RPMI8226 (cell line): ENCODE results near the gene SMDT1.
"Not testable (repeated sequence)": the region's sequence is repeated elsewhere in the genome, so short reads cannot be mapped to it uniquely, and the experiment has no call there.

ENCODE experiments used
- DNase-seq: peaks from one replicate; pipeline ENCODE4 v3.0.0-alpha.2; 2015

SMDT1 gene

DNA sequence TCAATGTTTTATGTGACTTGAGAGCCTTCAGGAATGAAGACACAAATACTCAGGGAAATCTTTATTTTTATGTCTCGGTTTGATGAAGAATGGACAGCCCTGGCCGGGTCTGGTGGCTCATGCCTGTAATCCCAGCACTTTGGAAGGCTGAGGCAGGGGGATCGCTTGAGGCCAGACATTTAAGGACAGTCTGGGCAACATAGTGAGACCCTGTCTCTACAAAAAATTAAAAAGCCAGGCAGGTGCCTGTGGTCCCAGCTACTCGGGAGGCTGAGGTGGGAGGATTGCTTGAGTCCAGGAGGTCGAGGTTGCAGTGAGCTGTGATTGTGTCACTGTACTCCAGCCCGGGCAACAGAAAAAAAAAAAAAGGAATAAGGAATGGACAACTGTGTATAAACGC, 8.0 kb upstream of the SMDT1 start:
- not testable (repeated sequence) for DNase-seq

DNA sequence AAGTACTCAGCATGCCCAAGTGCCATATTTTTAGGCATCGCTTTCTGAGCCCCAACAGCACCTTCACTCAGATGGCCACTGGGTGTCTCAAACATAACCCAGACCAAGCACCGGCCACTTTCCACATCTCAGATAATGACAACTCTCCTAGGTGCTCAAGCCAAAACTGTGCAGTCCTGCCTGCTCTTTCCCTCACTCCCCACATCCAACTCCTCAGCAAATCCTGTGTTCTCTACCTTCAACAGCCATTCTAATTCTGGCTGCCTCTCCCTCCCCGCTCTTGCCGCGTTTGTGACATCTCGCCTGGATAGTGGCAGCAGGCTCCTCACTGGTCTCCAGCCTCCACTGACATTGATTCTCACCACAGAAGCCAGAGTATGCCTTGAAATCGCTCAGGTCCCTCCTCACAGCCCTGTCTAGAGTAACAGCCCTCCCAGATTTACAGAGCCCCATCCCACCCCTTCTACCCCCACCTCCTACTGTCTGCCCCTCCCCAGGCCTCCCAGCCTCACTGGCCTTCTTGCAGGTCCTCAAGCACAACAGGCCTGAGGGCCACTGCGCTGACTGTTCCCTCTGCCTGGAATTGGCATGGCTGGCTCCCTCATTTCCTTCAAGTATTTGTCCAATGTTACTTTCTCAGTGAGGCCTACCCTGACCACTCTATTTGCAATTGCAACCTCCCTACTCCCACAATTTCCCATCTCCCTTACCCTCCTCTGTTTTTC, 6.7 kb upstream of the SMDT1 start:
- DNase-seq, result peak; percentile 16

DNA sequence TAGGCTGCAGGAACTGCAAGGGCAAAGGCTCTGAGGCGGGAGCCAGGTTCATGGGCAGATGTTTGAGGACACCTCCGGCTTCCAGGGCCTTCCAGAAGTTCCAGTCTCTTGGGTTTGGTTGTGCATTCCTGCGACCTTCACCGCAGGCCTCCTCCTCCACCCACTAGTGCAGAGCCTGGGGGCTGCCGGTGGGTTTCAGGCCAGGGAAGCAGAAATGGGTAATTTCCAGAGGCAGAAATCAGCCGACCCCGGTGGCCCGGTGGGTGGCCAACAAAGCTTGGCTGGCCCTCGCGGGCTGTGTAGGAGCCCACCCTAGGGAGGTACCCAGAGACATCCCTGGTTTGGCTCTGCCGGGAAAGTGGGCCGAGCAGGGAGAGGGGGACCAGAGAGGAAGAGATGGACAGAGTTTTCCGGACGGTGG, 5.9 kb upstream of the SMDT1 start:
- no peak for DNase-seq

DNA sequence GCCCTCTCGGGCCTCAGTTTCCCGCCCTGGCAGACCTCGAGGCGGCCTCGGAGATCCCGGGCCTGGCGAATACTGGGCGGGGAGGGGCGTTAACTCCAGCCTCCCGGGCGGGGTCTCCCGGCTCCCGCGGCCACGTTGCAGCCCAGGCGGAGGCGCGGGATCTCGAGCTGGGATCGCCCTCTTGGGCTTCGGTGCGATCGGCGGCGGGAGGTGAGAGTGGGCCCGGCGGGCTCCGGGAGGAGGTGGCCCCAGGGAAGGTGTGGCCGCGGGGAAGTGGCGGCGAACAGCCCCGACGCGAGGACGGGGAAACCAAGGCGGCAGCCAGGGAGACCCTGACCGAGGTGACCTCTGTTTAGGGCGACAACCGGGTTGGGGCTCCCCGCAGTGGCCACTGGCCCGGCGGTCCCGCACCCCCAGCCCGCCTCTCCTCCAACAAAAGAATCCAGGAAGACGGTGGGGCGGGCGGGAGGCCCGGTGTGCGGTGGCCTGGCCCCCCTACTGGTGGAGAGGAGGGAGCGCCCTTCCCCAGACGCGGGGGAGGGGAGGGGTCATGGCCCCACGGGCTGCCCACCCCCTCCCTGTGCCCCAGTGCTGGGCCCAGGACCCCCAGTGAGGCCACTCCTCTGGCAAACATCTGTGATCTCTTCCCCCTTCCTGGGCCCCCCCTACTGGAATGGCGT, 5.2 kb upstream of the SMDT1 start, which contains the start of gene PHETA2:
Gene PHETA2 (plus strand): TSS at position 117 of the 680 bp plus-strand sequence. CDS start 3,046 bp downstream, outside the sequence.
- DNase-seq, result no peak

DNA sequence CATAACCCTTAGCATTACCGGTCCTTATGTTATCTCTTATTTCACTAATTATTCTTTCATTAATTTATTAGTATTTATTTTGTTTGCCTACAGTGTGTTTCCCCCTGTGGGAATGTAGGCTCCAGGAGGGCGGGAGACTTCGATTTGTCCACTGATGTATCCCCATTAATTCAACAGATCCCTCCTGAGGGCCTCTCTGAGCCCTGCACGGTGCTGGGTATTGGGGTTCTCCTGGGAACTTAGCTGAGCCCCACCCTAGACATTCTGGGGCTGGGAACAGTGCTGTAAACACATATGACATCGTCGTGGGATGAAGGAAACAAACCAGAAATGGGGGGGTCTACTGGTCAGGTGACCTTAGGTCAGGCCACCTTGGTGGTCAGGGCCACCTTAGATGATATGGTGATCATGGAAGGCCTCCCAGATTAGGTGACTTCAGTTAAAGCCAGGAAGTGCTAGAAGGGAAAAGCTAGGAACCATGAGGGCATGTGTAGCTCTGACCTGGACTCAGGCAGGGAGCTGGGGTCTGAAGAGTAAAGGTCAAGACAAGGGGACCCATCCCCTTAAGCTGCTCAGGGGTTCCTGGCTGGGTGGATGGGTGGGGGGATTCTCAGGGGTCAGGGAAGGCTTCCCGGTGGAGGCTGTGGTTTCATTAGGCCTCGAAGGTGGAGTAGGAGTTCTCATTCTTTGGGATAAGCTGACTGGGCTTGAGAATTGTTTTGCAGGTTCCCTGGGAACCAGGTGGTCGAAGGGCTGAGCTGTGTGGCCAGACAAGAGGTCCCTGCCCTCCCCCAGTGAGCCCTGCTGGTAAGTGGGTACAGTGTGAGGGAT, 4.4 kb upstream of the SMDT1 start:
- DNase-seq, result no peak

DNA sequence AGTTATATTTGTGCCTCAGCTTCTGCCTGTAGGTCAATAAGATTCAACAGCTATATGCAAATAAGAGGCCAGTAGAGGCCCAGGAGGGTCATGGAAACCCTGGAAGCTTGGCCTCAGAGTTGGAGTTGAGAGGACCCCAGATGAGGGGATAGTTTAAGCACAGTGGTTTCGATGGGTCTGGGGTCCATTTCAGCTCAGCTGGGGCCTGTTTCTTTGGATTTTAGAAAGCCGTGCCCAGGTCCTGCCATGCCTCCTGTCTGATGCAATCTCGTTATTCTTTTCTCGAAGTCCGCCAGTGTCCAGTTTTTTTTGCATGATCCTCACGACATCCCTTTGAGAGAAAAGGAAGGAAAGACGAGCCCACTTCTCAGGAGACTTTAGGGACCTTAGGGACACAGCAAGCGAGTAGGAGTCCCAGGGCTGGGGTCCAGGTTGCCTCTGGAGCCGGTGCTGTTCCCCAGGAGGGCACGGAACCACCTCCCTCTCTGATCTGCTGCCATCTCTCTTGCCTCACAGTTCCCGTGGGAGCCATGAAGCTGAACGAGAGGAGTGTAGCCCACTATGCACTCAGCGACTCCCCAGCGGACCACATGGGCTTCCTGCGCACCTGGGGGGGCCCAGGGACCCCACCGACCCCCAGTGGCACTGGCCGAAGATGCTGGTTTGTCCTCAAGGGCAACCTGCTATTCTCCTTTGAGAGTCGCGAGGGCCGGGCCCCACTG, 2.6 kb upstream of the SMDT1 start:
- no peak for DNase-seq

DNA sequence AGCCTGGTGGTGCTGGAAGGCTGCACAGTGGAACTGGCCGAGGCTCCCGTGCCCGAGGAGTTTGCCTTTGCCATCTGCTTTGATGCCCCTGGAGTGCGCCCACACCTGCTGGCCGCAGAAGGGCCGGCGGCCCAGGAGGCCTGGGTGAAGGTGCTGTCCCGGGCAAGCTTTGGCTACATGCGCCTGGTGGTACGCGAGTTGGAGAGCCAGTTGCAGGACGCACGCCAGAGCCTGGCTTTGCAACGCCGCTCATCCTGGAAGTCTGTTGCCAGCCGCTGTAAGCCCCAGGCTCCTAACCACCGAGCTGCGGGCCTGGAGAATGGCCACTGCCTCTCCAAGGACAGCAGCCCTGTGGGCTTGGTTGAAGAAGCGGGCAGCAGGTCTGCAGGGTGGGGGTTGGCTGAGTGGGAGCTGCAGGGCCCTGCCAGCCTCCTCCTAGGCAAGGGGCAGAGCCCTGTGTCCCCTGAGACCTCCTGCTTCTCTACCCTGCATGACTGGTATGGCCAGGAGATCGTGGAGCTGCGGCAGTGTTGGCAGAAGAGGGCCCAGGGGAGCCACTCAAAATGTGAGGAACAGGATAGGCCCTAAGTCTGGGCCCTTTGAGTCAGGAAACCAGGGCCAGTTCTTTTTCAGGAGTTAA, 1.9 kb upstream of the SMDT1 start:
- no peak for DNase-seq

DNA sequence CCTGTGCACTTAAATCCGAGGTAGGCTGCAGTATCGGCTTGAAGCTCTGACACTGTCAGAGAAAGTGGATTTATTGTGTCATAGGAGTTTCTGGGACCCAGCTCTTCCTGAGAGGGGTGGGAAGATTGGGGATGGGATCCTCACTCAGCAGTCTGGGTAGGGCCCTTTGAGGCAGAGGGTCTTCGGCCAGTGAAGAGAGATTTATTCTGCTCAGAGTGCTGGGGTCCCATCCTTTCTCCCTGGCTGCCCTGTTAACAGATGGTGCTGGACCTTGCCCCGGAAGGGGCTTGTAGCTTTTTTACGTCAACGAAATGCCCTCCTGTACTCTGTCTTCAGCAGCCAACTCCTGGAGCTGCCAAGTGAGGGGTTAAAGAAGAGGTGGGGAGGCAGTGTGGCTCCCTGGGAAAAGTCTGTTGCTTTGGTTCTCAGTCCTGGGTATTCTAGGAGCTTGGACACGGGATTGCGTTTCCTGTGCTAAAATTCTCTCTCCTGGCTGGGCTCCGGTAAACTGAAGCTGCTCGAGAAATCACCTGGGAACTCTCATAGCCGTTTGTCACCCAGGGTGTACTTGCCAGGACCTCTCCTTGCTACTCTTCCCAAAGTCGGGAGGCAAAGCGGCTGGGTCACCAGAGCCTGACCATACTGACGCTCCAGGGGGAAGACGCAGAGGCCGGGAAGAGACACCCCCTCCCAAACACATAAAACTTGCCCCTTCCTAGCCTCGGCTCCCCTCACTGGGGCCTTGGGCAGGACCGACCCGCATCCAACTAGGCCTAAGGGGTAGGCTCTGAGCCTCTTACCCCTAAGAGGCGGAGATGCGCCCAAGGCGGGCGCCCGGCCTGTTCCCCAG, 806 bp upstream of the SMDT1 start:
- no peak for DNase-seq

DNA sequence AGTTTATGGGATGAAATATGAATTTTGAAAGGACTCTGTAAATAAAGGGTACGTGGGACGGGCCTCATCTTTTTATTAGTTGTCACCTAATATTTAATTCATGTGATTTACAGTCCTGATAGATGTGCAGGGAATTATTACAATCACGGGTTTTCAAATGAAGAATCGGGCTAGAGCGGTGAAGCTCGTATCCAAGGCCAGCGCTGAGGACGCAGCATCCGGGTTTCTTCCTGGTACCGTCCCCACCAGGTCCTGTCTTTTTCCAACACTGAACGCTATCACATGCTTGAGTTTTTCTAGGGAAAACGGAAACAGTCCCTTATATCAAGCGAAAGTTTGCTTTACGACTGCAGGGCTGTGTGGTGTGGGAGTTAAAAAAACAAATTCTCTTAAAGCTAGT, 787 bp downstream of the SMDT1 start:
- DNase-seq, result peak; percentile 19

DNA sequence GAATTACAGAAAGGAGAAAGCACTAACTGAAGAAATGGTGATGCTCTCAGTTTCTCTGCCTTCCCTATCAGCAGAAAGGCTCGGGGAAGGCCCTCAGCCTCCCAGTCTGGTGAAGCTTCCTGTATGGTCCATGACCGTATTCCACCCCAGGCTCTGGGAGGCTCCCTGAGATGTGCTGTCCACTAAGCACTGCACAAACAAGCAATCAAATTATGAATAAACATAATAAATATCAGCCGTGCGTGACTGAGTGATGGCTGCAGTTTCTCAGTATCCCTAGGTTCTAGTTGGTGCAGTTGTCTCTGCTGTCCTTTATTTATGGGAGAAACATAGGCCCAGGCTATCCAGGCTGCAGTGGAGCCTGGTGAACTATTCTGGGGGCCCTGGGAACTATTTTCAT, 3.6 kb downstream of the SMDT1 start:
- DNase-seq, result no peak

DNA sequence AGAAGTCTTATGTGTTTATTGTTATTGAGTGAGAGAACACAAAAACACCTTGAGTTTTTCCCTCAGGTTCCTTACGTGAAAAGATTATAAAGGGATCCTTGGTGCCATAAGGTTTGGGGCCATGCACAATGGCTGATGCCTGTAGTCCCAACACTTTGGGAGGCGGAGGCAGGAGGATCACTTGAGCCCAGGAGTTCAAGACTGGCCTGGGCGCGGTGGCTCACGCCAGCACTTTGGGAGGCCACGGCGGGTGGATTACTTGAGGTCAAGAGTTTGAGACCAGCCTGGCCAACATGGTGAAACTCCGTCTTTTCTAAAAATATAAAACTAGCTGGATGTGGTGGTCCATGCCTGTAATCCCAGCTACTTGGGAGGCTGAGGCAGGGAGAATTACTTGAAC, 5.4 kb downstream of the SMDT1 start:
- no peak for DNase-seq

DNA sequence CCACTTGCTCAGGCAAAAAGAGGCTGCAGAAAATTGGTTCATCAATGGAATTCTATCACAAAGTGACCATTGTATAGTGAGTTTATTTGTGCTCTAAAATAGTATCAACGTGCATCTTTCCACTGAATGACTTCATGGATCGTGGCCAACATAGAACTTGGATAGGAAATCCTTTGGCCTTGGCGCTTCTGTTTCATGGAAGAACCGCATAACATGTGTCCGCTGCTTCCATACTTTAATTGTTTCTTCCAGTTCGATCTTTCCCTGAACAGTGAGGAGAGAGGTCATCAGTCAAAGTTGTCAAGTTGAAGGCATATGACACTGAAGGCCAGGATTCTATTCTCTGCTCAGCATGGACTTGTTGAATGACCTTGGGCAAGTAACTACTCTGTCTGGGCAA, 6.6 kb downstream of the SMDT1 start:
- no peak for DNase-seq

DNA sequence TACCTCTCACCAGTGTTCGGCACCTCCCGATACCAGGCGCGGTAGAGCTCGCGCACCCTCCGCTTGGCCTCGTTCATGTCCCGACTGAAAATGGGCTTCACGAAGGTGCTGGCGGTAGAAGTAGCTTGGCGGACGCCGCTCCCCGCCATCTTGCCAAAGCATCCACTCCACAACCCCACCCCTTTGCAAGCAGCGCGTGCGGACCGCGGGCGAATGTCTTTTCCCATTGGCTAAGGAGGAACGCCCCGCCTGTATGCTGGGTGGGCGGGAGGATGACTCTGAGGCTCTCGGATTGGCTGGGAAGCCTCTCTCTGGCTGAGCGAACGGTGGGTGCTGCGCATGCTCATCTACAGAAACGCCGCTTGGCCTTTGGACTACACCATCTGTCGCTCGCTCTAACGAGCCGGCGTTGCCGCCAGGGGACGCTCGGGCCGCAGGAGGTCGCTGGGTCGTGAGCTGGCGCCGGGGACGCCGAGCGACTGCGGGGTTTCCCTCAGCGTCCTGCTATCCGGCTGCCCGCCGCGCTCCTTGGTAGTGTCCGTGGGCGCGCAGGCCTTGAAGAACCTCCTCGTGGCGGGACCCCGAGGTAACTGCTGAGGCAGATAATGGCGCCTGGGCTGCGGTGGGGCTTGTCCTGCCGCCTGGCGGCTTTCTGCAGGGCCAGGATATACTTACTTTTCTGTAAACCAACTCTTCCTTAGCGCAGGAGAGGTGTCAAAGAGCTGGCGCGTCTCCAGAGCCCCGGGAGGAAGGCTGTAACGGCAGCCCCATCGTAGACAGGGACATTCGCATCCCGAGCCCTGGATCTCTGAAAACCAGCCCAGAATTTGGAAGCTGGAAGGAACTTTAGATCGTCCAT, 11.3 kb downstream of the SMDT1 start, which contains the start of gene NDUFA6:
Gene NDUFA6 (minus strand): TSS at position 177 of the 859 bp plus-strand sequence. CDS start 28 bp downstream, at position 149.
- DNase-seq, result peak; percentile 99

DNA sequence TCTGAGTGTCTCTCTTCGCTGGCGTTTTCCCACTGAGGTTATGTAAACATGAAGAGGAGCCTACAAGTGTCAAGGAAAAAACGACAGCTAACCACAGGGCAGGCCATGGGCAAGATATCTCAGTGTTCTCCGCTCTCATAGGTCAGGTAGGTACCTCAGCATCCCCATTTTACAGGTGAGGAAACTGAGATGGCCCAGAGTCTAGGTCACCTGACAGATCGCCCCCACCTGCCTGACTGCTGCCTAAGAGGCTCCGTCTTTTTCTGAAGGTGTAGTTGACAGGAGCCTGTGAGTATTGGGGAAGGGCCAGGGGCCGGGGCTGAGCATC, 11.9 kb downstream of the SMDT1 start:
- DNase-seq, result no peak

DNA sequence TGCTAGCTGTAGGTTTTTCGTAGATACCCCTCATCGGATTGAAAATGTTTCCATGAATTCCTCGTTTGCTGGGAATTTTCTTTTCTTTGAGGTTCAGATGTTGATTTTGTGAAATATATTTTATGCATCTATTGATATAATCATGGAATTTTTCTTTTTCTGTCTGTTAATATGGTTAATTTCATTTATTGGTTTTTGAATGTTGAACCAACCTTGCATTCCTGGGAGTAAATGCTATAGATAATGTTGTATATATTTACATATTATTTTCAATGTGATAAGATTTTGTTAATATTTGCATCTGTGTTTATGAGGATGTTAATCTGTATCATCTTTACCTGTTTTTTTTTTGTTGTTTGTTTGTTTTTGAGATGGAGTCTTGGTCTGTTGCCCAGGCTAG, 21.7 kb downstream of the SMDT1 start:
- no peak for DNase-seq

DNA sequence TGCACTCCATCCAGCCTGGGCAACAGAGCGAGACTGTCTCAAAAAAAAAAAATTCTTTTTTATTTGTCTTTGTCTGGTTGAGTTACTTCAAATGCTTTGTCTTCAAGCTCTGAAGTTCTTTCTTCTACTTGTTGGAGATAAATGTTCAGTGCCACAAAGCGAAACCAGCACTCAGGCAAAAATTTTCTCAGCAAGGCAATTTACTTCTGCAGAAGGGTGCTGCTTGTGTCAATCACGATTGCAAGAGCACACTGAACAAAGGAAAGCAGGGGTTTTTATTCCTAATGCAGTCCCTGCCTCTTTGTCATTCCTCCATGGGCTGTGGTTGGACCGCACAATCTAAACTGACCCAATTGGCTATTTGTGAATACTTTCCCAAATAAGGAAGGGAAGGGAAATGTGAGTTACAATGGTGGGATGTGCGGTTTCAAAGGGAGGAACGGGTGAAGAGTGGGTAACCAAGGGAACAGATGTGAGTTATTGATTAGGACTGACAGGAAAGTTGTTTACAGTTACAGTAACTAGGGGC, 24.9 kb downstream of the SMDT1 start:
- not testable (repeated sequence) for DNase-seq

DNA sequence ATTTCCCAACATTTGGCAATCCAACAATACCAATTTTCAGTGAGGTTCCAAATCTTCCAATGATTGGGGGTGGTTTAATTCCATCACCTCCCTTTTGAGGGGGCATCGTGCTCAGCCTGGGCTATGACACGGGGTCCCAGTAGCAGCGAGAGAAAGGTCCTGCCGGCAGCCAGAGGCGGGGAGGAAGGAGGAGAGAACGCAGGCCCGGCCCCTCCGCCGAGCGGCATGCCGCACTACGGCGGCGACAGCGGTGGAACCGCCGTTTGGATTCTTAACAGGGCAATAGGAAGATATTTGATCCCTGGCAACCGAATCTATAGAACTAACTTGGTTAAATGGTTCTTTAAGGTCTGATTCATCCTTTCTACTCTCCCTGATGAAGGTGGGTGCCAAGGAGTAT, 29.3 kb downstream of the SMDT1 start:
- DNase-seq, result no peak

DNA sequence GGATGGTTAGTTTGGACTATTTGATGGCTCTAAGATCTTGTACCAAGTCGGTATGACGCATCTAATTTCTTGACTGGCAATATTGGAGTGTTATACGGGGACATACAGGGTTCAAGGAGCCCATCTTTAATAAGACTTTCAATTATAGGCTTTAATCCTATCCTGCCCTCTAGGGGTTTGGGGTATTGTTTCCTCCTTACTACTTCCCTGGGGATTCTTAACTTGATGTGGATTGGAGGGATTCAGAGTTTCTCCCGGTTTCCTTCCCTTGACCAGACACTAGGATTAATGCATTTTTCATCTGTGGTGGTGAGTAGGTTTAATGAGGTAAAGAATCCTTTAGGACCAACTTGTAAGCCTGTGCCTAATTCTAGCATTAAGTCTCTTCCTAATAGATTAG, 32.3 kb downstream of the SMDT1 start:
- DNase-seq, result no peak

DNA sequence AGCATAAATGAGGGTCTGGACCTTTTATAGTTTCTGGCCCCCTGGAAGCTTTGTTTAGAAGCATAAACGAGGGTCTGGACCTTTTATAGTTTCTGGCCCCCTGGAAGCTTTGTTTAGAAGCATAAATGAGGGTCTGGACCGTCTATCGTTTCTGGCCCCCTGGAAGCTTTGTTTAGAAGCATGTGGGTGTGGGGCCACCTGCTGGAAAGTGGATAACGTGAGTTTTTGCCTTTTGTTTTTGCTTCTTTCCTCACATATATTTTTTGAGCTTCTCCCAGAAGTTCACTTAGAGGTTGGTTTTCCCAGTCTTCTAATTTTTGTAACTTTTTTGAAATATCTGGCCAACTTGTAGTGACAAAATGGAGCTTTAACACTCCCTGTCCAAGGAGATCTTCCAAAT, 33.3 kb downstream of the SMDT1 start:
- not testable (repeated sequence) for DNase-seq

DNA sequence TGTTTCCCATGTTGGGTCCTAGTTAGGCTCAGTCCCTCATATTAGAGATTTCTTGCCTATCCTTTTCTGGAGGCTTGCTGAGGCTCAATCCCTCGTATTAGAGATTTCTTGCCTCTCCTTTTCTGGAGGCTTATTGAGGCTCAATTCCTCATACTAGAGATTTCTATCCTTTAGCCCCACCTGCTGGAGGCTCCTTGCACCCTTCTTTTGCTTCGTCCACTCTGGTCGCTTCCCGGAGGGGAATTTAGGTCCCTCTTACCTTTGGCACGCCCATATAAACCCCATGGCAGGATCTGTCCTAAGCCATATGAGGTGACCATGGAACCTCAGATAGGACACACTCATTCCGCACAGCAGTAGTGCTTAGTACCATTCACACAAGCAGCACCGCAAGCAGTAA, 35.2 kb downstream of the SMDT1 start:
- peak; percentile 49 for DNase-seq
